Vagina (tissue), 2 donors: ENCODE data around the gene MAP7.

Source experiments
- POLR2A ChIP-seq, 2 donors: fragments of 450-650 bp; IDR thresholded peaks; one replicate each; pipeline ENCODE4 v1.6.1; 2017; ENCODE audit warnings: antibody characterized with exemption in 2 of 2, mild to moderate bottlenecking in 2 of 2, moderate library complexity in 2 of 2
- POLR2AphosphoS5 ChIP-seq, 2 donors: sonication (generic); formaldehyde crosslinking; IDR thresholded peaks; one replicate each; pipeline ENCODE4 v1.9.0; 2017; ENCODE audit warnings: antibody characterized with exemption in 2 of 2, mild to moderate bottlenecking in 2 of 2, low read depth in 1 of 2; ENCODE audit not compliant: insufficient read depth in 1 of 2
- TF ChIP-seq, protein P1 (sequence below), 3 experiments: fragments of 450-650 bp in 2 of 3; fragments of 200-600 bp in 1 of 3; sonication (generic) in 1 of 3; IDR thresholded peaks; one replicate each; pipeline ENCODE4 v1.5.1; 2017 to 2019; ENCODE audit warnings: antibody characterized with exemption in 3 of 3, mild to moderate bottlenecking in 2 of 3, moderate library complexity in 2 of 3

DNA sequence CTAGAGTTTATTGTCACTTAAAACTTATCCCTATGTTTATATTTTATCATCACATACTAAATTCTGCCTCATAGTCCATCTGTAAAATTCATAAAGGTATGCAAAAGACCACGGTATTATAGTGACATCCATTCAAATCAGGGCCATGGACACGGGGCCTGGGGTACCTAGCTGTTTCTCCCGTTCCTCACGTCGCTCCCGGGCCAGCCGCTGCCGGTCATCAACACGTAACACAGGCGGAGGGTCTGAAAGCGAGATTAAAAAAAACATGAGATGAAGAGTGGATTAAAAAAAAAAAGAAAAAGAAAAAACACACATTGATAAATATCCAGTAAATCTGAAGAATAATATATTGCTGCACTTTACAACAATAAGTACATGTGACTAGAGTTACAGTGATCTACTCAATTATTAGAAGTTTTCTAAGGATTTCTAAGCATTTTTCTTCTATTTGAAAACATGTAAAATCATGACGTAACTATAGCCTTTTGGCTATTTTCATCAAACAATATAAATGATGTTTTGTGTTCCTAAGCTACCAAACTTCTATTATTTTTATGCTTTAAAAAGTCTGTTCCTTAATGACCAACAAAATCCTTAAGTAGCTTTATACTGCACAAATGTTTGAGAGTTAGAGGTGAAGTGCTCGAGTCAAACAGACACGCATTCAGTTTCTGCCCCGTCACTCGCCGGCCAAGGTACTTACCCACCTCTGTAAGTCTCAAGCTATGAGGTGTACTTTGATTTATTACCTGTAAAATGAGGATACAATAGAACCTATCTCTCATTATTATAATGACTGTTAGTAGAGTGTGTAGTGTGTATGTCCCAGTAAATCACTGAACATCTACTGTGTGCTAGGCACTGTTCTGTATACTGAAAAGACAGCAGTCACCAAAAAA lies 138.5 kb downstream of the MAP7 start:
- TF ChIP-seq POLR2AphosphoS5 (IDR thresholded peaks at IDR 0.05; ENCODE audit: insufficient read depth in 1 of 2, low read depth in 1 of 2) = no peak
- TF ChIP-seq, protein P1, sequence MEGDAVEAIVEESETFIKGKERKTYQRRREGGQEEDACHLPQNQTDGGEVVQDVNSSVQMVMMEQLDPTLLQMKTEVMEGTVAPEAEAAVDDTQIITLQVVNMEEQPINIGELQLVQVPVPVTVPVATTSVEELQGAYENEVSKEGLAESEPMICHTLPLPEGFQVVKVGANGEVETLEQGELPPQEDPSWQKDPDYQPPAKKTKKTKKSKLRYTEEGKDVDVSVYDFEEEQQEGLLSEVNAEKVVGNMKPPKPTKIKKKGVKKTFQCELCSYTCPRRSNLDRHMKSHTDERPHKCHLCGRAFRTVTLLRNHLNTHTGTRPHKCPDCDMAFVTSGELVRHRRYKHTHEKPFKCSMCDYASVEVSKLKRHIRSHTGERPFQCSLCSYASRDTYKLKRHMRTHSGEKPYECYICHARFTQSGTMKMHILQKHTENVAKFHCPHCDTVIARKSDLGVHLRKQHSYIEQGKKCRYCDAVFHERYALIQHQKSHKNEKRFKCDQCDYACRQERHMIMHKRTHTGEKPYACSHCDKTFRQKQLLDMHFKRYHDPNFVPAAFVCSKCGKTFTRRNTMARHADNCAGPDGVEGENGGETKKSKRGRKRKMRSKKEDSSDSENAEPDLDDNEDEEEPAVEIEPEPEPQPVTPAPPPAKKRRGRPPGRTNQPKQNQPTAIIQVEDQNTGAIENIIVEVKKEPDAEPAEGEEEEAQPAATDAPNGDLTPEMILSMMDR (IDR thresholded peaks at IDR 0.05) = no peak
- TF ChIP-seq POLR2A (IDR thresholded peaks at IDR 0.05) = no peak
